SK-N-SH (cell line): ENCODE data around the gene ZNF784. TPM values are rescaled to one million over a fixed set of nuclear protein-coding genes. Genes with fewer than 3 reads are reported as not detected.

Source experiments
- CTCF ChIA-PET: fragments of 300-600, 350-600 bp; formaldehyde crosslinking; extraction: SDS; loops from one replicate; lab custom pipeline; 2021; lab: Yijun Ruan, JAX
- POLR2A ChIA-PET: fragments of 350-600 bp; sonication (Branson Sonifier 250); formaldehyde crosslinking; extraction: SDS; loops from one replicate; lab custom pipeline; 2020; ENCODE audit warnings: antibody characterized with exemption, inconsistent platforms; lab: Yijun Ruan, JAX
- DNase-seq: peaks from one replicate; pipeline ENCODE4 v3.0.0; 2012
- H2AFZ ChIP-seq: fragments of 200-600 bp; sonication (generic); 2 replicates; pipeline ENCODE4 v1.8.1; 2016; ENCODE audit warnings: antibody characterized with exemption, mild to moderate bottlenecking, low read depth
- H3F3A ChIP-seq: fragments of 200-600 bp; sonication (generic); replicated peaks from 2 replicates; pipeline ENCODE3; 2016; ENCODE audit warnings: antibody characterized with exemption, mild to moderate bottlenecking; ENCODE audit not compliant: insufficient read depth
- H3K27ac ChIP-seq, 2 experiments: fragments of 200-500 bp in 1 of 2; fragments of 200-600 bp in 1 of 2; sonication (Bioruptor generic) in 1 of 2; sonication (generic), shearing (Covaris generic) in 1 of 2; 2 replicates each; pipeline versions ENCODE4 v1.5.1 to v1.6.1; 2014 to 2016; ENCODE audit warnings: low read depth in 2 of 2, inconsistent platforms in 1 of 2, low read length in 1 of 2, mild to moderate bottlenecking in 1 of 2, mixed read lengths in 1 of 2
- H3K27me3 ChIP-seq: fragments of 200-600 bp; sonication (generic), shearing (Covaris generic); 2 replicates; pipeline ENCODE4 v1.6.1; 2016; ENCODE audit warnings: mixed run types; ENCODE audit not compliant: insufficient read depth
- H3K36me3 ChIP-seq, 2 experiments: fragments of 200-500 bp in 1 of 2; fragments of 200-600 bp in 1 of 2; sonication (Bioruptor generic) in 1 of 2; sonication (generic) in 1 of 2; replicated peaks in 1 of 2; 2 replicates each; pipeline versions ENCODE3 to v1.5.1; 2014 to 2016; ENCODE audit warnings: low read length in 1 of 2, mild to moderate bottlenecking in 1 of 2; ENCODE audit not compliant: insufficient read depth in 2 of 2, control insufficient read depth in 1 of 2
- H3K4me1 ChIP-seq, 2 experiments: fragments of 200-500 bp in 1 of 2; fragments of 200-600 bp in 1 of 2; sonication (Bioruptor generic) in 1 of 2; sonication (generic), shearing (Covaris generic) in 1 of 2; 2 replicates each; pipeline versions ENCODE4 v1.5.1 to v1.6.1; 2014 to 2016; ENCODE audit warnings: low read depth in 1 of 2, low read length in 1 of 2, mixed run types in 1 of 2; ENCODE audit not compliant: insufficient read depth in 2 of 2, control insufficient read depth in 1 of 2
- H3K4me2 ChIP-seq: fragments of 200-600 bp; sonication (generic), shearing (Covaris generic); 2 replicates; pipeline ENCODE4 v1.6.1; 2017; ENCODE audit warnings: mixed run types
- H3K4me3 ChIP-seq, 2 experiments: fragments of 200-500 bp in 1 of 2; fragments of 200-600 bp in 1 of 2; sonication (Bioruptor generic) in 1 of 2; sonication (generic), shearing (Covaris generic) in 1 of 2; 2 replicates each; pipeline versions ENCODE4 v1.5.1 to v1.8.1; 2014 to 2016; ENCODE audit warnings: low read depth in 2 of 2, inconsistent platforms in 1 of 2, low read length in 1 of 2, mild to moderate bottlenecking in 1 of 2, mixed read lengths in 1 of 2, moderate library complexity in 1 of 2
- H3K79me2 ChIP-seq: fragments of 200-600 bp; sonication (generic); 2 replicates; pipeline ENCODE4 v1.8.1; 2017; ENCODE audit warnings: mild to moderate bottlenecking; ENCODE audit not compliant: insufficient read depth
- H3K9ac ChIP-seq: fragments of 200-600 bp; sonication (generic); 2 replicates; pipeline ENCODE4 v1.6.1; 2017; ENCODE audit warnings: mixed run types
- H3K9me2 ChIP-seq: fragments of 200-600 bp; sonication (generic); 2 replicates; pipeline ENCODE4 v1.6.1; 2017; ENCODE audit warnings: mixed run types
- H3K9me3 ChIP-seq: fragments of 200-600 bp; sonication (generic); 2 replicates; pipeline ENCODE4 v1.6.1; 2017; ENCODE audit warnings: mixed run types, mild to moderate bottlenecking, moderate library complexity
- H4K20me1 ChIP-seq: fragments of 200-600 bp; sonication (generic); 2 replicates; pipeline ENCODE4 v1.6.1; 2017; ENCODE audit warnings: mild to moderate bottlenecking, mixed run types; ENCODE audit not compliant: insufficient read depth
- CHD2 ChIP-seq: fragments of 150-350 bp; IDR thresholded peaks from 2 replicates; pipeline ENCODE4 v1.6.1; 2018; ENCODE audit warnings: low read length; ENCODE audit not compliant: partially characterized antibody
- CTCF ChIP-seq: fragments of 200-600 bp; sonication (generic); IDR thresholded peaks from 2 replicates; pipeline ENCODE4 v1.6.1; 2017; ENCODE audit warnings: antibody characterized with exemption, mild to moderate bottlenecking, moderate library complexity
- ELF1 ChIP-seq: IDR thresholded peaks from 2 replicates; pipeline ENCODE4 v1.4.0; 2012
- EZH2phosphoT487 ChIP-seq: fragments of 200-600 bp; sonication (generic); IDR thresholded peaks from 2 replicates; pipeline ENCODE4 v1.6.1; 2017; ENCODE audit warnings: low read depth, mixed run types, mild to moderate bottlenecking, antibody characterized with exemption, moderate library complexity, borderline replicate concordance
- FOXM1 ChIP-seq: IDR thresholded peaks from 2 replicates; pipeline ENCODE4 v1.4.0; 2012; ENCODE audit warnings: low read depth, mild to moderate bottlenecking
- GATA2 ChIP-seq: sonication (generic); formaldehyde crosslinking; IDR thresholded peaks from 2 replicates; pipeline ENCODE4 v1.5.0; 2020; ENCODE audit warnings: mild to moderate bottlenecking, missing genetic modification reagents
- IRF3 ChIP-seq: fragments of 150-350 bp; IDR thresholded peaks from 2 replicates; pipeline ENCODE4 v1.6.1; 2016; ENCODE audit warnings: mild to moderate bottlenecking, low read depth, low read length
- JUND ChIP-seq: IDR thresholded peaks from 2 replicates; pipeline ENCODE4 v1.4.0; 2012
- MEF2A ChIP-seq: IDR thresholded peaks from 2 replicates; pipeline ENCODE4 v1.4.0; 2012; ENCODE audit warnings: low read depth, borderline replicate concordance
- MXI1 ChIP-seq: IDR thresholded peaks from 2 replicates; pipeline ENCODE4 v1.6.1; 2012; ENCODE audit warnings: mild to moderate bottlenecking, low read depth, low read length, improper control_type of control experiment
- NFIC ChIP-seq: IDR thresholded peaks from 2 replicates; pipeline ENCODE4 v1.4.0; 2012; ENCODE audit warnings: borderline replicate concordance
- PBX3 ChIP-seq: IDR thresholded peaks from 2 replicates; pipeline ENCODE4; 2012
- POLR2AphosphoS5 ChIP-seq: IDR thresholded peaks from 2 replicates; pipeline ENCODE4 v1.6.1; 2012; ENCODE audit warnings: low read depth, low read length
- RAD21 ChIP-seq: IDR thresholded peaks from 2 replicates; pipeline ENCODE4 v1.6.1; 2012; ENCODE audit warnings: mild to moderate bottlenecking, low read length
- RCOR1 ChIP-seq: fragments of 150-350 bp; IDR thresholded peaks from 2 replicates; pipeline ENCODE4 v1.6.1; 2017; ENCODE audit warnings: antibody characterized with exemption, low read length
- RXRA ChIP-seq: IDR thresholded peaks from 2 replicates; pipeline ENCODE4 v1.4.0; 2012; ENCODE audit warnings: low read depth, mild to moderate bottlenecking, borderline replicate concordance
- SIN3A ChIP-seq: IDR thresholded peaks from 2 replicates; pipeline ENCODE4 v1.6.1; 2012; ENCODE audit warnings: low read depth, mild to moderate bottlenecking, low read length, moderate library complexity, borderline replicate concordance
- SMC3 ChIP-seq: IDR thresholded peaks from 2 replicates; pipeline ENCODE4 v1.6.1; 2012; ENCODE audit warnings: low read depth, low read length, improper control_type of control experiment
- TAF1 ChIP-seq: IDR thresholded peaks from 2 replicates; pipeline ENCODE4 v1.6.1; 2012; ENCODE audit warnings: low read depth, mild to moderate bottlenecking, low read length, moderate library complexity, borderline replicate concordance
- TCF12 ChIP-seq: IDR thresholded peaks from 2 replicates; pipeline ENCODE4 v1.4.0; 2012
- USF1 ChIP-seq: IDR thresholded peaks from 2 replicates; pipeline ENCODE4 v1.4.0; 2012; ENCODE audit warnings: low read depth, borderline replicate concordance
- ZBTB33 ChIP-seq: IDR thresholded peaks from 2 replicates; pipeline ENCODE4 v1.4.0; 2012; ENCODE audit warnings: low read depth, borderline replicate concordance
- WGBS: methylation state at CpG from one replicate; pipeline ENCODE4 v1.1.6; 2017; ENCODE audit warnings: low lambda C conversion rate; 5-methylcytosine and 5-hydroxymethylcytosine counted together
- polyA plus RNA-seq, 3 experiments: library from polyadenylated mRNA; depleted of rRNA; stranded (reverse); fragments of >200 nt; gene quantifications; 2 replicates each; pipeline ENCODE4 v1.2.3, GENCODE V29; 2012

Gene ZNF784
- polyA plus RNA-seq, 1 of the 3 experiments (the other 2 are of a cell fraction): 5.5 TPM

- TF ChIP-seq EZH2phosphoT487 (no peak), NFIC (no peak), GATA2 (CRISPR knock-in tag) (no peak), TAF1 (peak; percentile 37; the same call in 1 of the 2 replicates), IRF3 (no peak), TCF12 (no peak), MEF2A (no peak), SMC3 (peak; percentile 54), PBX3 (no peak)
Measured at GRCh38 chr19:55605637-55606470, 18.5 kb downstream of the ZNF784 start, which contains the start of gene ZNF865 (continued).

GRCh38 chr19:55605207-55605636 lies 19.1 kb downstream of the ZNF784 start:
- CTCF ChIA-PET: interaction anchor here (0.6 to 3.5 kb wide), 19 partner anchors 20 to 749 kb away, joined by 3 to 31 read pairs (median 4); partner anchors contain the start of genes ZNF579 and ZNF784
- Histone ChIP-seq H3F3A (peaks cover 24% of the 10 kb centered on the region), H3K4me3 (peak overlapping the region; percentile 88 to 93; a peak in 3 of 4 replicates), H3K9ac (peak overlapping the region; percentile 93; the same call in 1 of the 2 replicates), H3K79me2 (peaks cover 57% of the 10 kb centered on the region), H3K9me3 (no peaks in the 10 kb centered on the region), H2AFZ (no peak overlapping the region), H3K36me3 (peaks cover 9 to 23% of the 10 kb centered on the region in 2 experiments), H4K20me1 (peaks cover 28% of the 10 kb centered on the region; the same call in 1 of the 2 replicates), H3K4me1 (peaks cover 3 to 21% of the 10 kb centered on the region in 2 experiments; a peak in 3 of 4 replicates), H3K4me2 (peak overlapping the region; percentile 96; the same call in 1 of the 2 replicates), H3K9me2 (no peaks in the 10 kb centered on the region), H3K27ac (peak overlapping the region; percentile 95 to 97), H3K27me3 (no peaks in the 10 kb centered on the region)
- POLR2A ChIA-PET: interaction anchor here (0.5 to 2.0 kb wide), 4 partner anchors 14 to 30 kb away, joined by 3 to 10 read pairs (median 3); no protein-coding TSS in a partner anchor
- DNase-seq: peak; percentile 97
- 2% methylated on average over 16 of the region's 43 CpGs for WGBS
- no peak for TF ChIP-seq CHD2
- no peak for TF ChIP-seq IRF3
- TF ChIP-seq TAF1: no peak
- TF ChIP-seq JUND: no peak
- no peak for TF ChIP-seq FOXM1
- no peak for TF ChIP-seq CTCF
- peak; percentile 76 for TF ChIP-seq MXI1
- no peak for TF ChIP-seq SMC3
- no peak for TF ChIP-seq MEF2A
- TF ChIP-seq NFIC: no peak
- TF ChIP-seq SIN3A: no peak
- no peak; the same call in 1 of the 2 replicates for TF ChIP-seq POLR2AphosphoS5
- TF ChIP-seq ELF1: peak; percentile 68; the same call in 1 of the 2 replicates
- no peak for TF ChIP-seq USF1
- TF ChIP-seq RAD21: no peak
- TF ChIP-seq RXRA: no peak
- 0 out of 2 replicates have a peak, but pooled peaks have one; percentile 23 for TF ChIP-seq ZBTB33
- no peak for TF ChIP-seq RCOR1
